ENCODE results near the gene VSTM2B.

- no peak for TF ChIP-seq CTCF (IDR thresholded peaks at IDR 0.05 in 8 of 11, conservative IDR thresholded peaks at IDR 0.05 in 3 of 11)
- no peak for TF ChIP-seq POLR2A (IDR thresholded peaks at IDR 0.05)
Observed at GRCh38 chr19:29523568-29523967, 2.2 kb upstream of the VSTM2B start.

Data from spleen (tissue), 7 donors.